K562 (cell line): Measurements from ENCODE around the gene C9orf50. TPM values are rescaled to one million over a fixed set of nuclear protein-coding genes. Genes with fewer than 3 reads are reported as not detected.

Source experiments
- CTCFL ChIP-seq: IDR thresholded peaks from 2 replicates; pipeline ENCODE4 v1.6.1; 2011; ENCODE audit warnings: borderline replicate concordance, low read depth, mild to moderate bottlenecking, moderate library complexity, low read length; ENCODE audit not compliant: insufficient read depth, poor library complexity, severe bottlenecking
- DIDO1 ChIP-seq: fragments of 450-650 bp; IDR thresholded peaks from 2 replicates; pipeline ENCODE4 v1.6.1; 2016; ENCODE audit warnings: low read depth, missing biosample characterization, missing genetic modification characterization
- ETS2 ChIP-seq: IDR thresholded peaks from 2 replicates; pipeline ENCODE4 v1.6.1; 2016; ENCODE audit warnings: borderline replicate concordance, missing genetic modification characterization, mild to moderate bottlenecking, moderate library complexity, missing compliant biosample characterization; ENCODE audit not compliant: poor library complexity, severe bottlenecking
- MAZ ChIP-seq, 2 experiments: fragments of 450-650 bp in 1 of 2; sonication (generic) in 1 of 2; formaldehyde crosslinking; IDR thresholded peaks in 1 of 2; conservative IDR thresholded peaks in 1 of 2; 2 replicates each; pipeline versions ENCODE4 v1.4.0 to v1.5.0; 2020; ENCODE audit warnings: mild to moderate bottlenecking in 1 of 2, missing genetic modification reagents in 1 of 2
- UBTF ChIP-seq, 2 experiments: IDR thresholded peaks; 2 replicates each; pipeline ENCODE4 v1.6.1; 2012; ENCODE audit warnings: improper control_type of control experiment in 2 of 2, low read depth in 2 of 2, low read length in 2 of 2, borderline replicate concordance in 1 of 2
- VEZF1 ChIP-seq: fragments of 200-800 bp; sonication (Bioruptor generic); IDR thresholded peaks from 2 replicates; pipeline ENCODE4 v1.6.1; 2017; ENCODE audit warnings: missing genetic modification characterization, missing compliant biosample characterization
- ZBTB40 ChIP-seq, 2 experiments: fragments of 450-650 bp in 1 of 2; sonication (generic) in 1 of 2; formaldehyde crosslinking in 1 of 2; IDR thresholded peaks; 2 replicates each; pipeline versions ENCODE4 v1.7.1 to v1.9.0; 2016 to 2022; ENCODE audit warnings: inconsistent platforms in 1 of 2, mild to moderate bottlenecking in 1 of 2, missing genetic modification reagents in 1 of 2
- polyA plus RNA-seq, 8 experiments: library from polyadenylated mRNA; depleted of rRNA in 4 of 8; stranded (reverse) in 5 of 8; unstranded in 3 of 8; fragments of >200 nt; fragmentation: Nextera tagmentation in 2 of 8; fragmentation: Illumina TruSeq in 1 of 8; extraction: Ambion mirVana in 2 of 8; extraction: Trizol in 1 of 8; gene quantifications; 2 replicates each; pipeline versions ENCODE4 v1.2.1 to v1.2.3, GENCODE V29; 2011 to 2014; ENCODE audit warnings: inconsistent platforms in 1 of 8, missing spikeins in 1 of 8
- total RNA-seq, 7 experiments: library from RNA; depleted of rRNA in 6 of 7; stranded (reverse); fragments of >200 nt in 6 of 7; fragmentation: Illumina TruSeq in 2 of 7; extraction: Trizol in 2 of 7; gene quantifications; 2 replicates each; pipeline versions ENCODE4 v1.2.1 to v1.2.3, GENCODE V29; 2011 to 2021; ENCODE audit warnings: low replicate concordance in 1 of 7

Gene C9orf50
- total and polyA plus RNA-seq, 9 of the 15 experiments (the other 6 are each of a cell fraction or from before 2014, with no cell fraction given), result not detected

- TF ChIP-seq ZBTB40 (IDR thresholded peaks at IDR 0.05) (0 out of 2 replicates have a peak, but pooled peaks have one; percentile 28), ZBTB40 (CRISPR knock-in tag; IDR thresholded peaks at IDR 0.05) (no peak), DIDO1 (tag) (no peak), ETS2 (tag) (no peak), UBTF (IDR thresholded peaks at IDR 0.05; ENCODE audit: borderline replicate concordance in 1 of 2, low read depth in 2 of 2, low read length in 2 of 2) (peak in 1 of 2 experiments; percentile 86; a peak in 2 of 4 replicates), MAZ (CRISPR knock-in tag; conservative IDR thresholded peaks at IDR 0.05 in 1 of 2, IDR thresholded peaks at IDR 0.05 in 1 of 2) (peak in 1 of 2 experiments; percentile 79; a peak in 2 of 4 replicates), VEZF1 (CRISPR knock-in tag) (peak; percentile 46), CTCFL (peak; percentile 47)
These were observed 873 bp downstream of the C9orf50 start (continued) for GRCh38 chr9:129619787-129620668.
